ENCODE results near the gene KCNA2. TPM values are rescaled to one million over a fixed set of nuclear protein-coding genes. Genes with fewer than 3 reads are reported as not detected.

KCNA2 gene
- 0.51 TPM for total RNA-seq
- long read RNA-seq: 0 reads

DNA sequence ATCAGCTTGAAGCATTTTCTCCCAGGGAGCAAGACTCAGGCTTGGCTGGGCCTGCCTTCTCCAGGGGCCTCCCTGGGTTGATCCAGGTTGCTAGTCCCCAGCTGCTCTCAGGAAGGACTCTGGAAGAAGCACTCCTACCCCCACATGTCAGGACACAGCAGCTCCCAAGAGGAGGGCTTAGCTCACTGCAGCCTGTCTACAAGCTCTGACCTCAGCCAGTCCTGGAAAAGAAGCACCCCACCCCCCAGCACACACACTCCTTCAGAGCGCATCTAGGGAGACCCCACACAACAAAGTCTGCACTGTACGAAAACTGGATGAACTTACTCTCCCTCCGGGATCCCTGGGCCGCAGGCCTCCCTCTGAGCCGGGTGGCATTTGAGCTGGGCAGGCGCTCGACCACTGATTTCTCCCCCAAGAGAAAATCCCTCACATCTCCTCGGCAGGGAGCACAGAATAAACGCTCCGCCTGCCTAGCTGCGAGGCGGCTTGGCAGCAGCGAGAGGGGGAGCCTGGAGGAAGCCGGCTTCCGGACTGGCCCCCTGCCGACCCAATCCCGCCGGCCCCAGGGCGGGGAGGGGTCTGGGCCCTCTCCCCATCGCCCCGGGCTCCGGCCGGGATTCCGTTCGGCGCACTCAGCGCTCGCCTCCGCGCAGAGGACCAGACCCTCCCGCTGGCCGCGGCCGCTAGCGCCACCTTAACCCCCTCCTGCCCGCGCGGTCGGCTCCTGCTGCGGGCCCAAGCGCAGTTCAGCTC, at the start of gene KCNA2:
Gene KCNA2, minus strand, starts transcription at position 458 of the 756 bp plus-strand sequence. CDS start 1,576 bp downstream, outside the sequence.
- DNase-seq (ENCODE audit: low spot score): peak; percentile 74
- intact Hi-C loops (cut with DNase I): no loop called here

DNA sequence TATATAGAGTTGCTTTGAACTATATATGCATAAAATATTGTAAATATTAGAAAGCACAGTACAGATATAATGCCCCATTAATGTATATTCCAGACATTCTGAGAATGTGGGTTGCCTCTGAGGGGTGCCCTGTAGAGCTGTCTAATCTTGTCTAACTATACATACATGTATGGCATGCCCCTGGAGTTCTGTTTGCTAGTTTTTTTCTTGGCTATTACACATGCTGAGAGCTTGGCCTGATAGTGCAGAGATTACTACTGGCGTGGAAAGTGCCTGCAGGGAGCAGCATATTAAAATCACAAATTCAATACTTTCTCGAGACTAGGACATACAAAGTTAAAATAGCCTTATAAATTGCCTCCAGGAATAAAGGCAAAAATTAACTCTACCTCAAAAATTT, 44.5 kb upstream of the KCNA2 start:
- intact Hi-C loops (cut with DNase I): no loop called here

DNA sequence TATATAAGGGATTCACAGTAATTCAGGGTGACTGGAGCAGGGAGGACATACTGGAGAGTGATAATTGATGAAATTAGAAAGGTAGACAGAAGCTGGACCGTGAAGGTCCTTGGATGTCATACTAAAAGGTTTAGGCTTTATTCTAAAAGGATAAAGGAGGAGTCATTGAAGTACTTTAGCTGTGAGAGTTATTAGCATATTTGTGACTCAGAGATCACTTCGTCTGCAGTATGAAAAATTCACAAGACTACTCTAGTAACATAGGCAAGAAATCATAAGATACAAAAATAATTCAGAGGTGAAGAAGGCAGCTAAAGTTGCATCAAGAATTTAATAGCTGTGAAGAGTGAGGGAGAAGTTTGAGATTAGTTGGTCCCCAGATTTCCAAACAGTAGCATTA, 42.3 kb upstream of the KCNA2 start:
- intact Hi-C loops (cut with DNase I): no loop called here
- no peak for DNase-seq (ENCODE audit: low spot score)

More for the DNA sequence above, 44.5 kb upstream of the KCNA2 start:
- DNase-seq (ENCODE audit: low spot score): no peak

DNA sequence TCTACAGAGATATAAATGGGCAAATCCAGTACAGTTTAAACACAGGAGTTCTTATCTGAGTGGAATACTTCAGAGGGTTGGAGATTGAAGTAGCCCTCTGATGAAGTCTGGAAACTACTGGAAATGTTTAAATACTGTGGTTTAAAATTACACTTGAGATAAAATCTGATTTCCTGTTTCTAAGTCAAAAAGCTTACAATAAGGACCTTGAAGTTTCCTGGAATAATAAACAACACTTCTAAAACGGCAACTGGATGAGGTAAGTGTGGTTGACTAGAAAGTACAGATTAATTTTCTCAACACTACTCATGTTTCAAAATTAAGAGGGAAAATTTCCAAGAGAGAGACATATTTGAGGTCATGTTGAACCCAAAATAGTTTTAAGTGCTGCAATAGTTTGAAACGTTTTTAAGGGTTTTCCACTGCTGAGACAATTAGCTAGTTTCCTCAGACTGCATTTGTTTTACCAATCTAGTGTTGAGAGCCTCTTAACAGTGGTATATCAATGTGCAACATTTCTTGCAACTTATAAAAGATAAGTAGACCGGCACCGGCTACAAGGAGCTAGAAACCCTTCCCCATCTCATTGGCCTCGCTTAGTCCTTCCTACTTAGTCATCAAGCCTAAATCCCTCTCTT, 41.2 kb upstream of the KCNA2 start:
- no peak for DNase-seq (ENCODE audit: low spot score)
- intact Hi-C loops (cut with DNase I): no loop called here

DNA sequence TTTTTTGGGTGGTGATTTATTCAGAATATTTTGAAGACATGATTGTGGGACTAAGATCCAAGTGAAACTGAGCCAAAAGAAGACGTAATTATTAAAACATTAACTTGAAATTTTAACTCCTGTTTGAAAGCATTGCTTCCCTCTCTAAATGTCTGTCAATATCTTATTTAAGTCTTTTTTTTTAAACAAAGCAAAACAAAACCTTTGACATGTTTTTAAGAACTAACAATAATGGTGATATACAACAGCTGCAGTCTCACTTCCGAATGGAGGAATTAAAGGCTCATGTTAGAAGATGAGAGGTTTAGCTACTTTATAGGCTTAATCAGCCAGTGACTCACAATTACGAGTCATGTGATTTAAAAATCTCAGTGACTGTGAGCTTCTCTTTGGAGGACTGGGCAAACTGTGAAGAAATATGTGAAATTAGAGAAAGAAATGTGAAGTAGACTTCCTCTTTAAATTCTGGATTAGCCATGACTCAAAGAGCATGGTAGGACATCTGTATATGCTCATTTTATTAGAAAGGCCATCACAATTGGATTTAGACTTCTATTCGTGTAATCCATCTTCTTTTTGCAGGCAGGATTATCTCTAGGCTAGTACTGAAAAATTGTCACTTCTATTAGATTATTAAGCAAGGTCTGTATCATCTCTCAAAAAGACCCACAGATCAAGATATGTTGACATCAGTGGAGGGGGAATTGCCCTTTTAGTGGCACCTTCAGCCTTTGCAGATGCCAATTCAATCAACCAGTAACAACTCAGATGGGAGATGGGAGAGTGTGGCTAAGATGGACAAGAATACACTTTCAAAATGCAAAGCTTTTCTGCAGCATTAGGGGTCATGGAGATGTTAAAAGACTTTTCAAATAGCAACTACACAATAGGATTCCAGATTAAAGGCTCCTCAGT, 39.9 kb upstream of the KCNA2 start:
- intact Hi-C loops (cut with DNase I): no loop called here
- DNase-seq (ENCODE audit: low spot score): no peak

DNA sequence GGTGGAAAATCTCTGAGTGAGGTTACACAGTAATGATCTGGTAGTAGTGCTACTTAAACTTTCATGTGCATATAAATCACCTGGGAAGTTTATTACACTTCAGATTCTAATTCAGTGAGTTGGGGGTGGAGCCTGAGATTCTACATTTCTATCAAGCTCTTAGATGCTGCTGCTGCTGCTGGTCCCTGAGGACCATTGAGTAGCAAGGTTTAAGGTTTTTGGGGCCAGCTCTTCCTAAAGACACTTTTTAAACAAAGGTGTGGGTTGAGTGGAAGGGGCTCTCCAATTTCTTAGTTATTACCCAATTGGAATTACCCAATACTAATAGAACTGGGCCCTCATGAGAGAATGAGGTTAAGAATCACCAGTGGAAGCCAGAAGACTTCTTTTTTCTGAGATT, 39.1 kb upstream of the KCNA2 start:
- intact Hi-C loops (cut with DNase I): no loop called here
- DNase-seq (ENCODE audit: low spot score): no peak

DNA sequence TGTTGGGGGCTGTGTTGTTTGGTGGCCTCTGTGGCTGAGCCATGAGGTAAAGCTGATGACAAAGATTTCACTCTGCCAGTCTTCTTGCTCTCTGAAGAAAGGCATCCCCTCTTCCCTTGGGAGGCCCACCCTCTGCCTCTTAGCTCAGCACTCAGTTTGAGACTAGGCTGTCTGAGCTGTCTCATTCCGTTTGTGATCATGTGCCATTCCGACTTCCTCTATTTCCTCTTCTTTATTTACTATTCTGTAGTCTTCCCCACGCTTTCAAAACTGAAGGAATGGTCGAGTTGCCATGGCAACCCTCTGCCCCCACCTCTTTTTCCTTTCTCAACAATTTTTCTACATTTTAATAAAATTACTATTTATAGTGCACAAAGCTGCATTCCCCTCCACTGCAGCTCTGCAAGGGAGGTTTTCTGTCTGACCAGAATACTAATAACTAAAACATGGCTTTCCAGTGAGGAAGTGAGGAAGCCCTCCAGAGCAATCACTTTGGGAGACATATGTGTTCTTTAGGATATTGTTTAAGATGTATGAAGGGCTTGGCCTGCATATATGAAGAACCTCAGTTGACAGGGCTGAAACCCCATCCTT, 37.8 kb upstream of the KCNA2 start:
- intact Hi-C loops (cut with DNase I): no loop called here
- DNase-seq (ENCODE audit: low spot score): no peak

DNA sequence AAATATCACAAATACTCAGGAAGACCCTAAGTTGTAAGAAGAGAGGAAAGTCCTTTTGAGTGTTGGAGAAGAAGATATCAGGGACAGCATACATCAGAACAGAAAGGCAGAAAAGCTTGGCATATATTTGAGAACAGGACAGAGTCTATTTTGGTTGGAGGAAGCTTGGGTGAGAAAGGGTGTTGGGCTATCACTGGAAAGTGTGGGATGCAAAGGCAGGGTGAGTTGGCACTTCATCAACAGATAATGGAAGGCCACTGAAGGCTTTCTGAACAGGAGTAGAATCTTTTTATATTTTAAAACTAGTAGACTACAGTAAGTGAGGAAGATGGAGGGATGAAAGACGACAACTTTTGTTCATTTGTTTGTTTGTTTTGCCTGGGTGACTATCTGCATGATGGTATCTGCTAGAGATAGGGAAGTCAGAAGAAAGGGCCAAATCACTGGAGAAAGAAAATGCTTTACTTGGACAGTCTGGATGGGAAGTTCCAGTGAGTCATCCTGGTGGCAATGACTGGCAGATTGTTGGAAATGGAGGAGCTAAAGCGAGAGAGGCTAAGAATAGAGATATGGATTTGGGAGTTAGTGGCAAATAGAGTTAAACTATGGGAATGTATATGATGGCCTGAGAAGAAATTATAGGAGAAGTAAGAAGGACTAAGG, 33.7 kb upstream of the KCNA2 start:
- intact Hi-C loops (cut with DNase I): no loop called here
- no peak for DNase-seq (ENCODE audit: low spot score)

DNA sequence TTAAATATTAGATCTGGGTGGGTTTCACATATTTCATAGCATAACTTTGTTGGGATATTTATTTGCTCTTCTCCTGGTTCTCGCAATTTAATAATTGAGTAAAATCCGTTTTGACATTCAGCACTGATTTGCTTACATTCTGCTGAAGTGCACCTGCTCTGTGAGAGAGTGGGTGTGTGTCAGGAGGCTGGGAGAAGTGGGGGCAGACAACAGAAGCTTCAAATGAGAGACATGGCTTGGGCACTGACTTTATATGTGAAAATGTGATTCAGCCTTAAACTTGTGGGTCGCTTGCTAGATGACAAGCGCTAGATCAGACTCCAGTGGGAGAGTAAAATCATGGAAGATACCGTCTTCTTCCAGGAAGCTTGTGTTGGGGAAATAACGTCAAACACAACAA, 32.4 kb upstream of the KCNA2 start:
- intact Hi-C loops (cut with DNase I): no loop called here
- DNase-seq (ENCODE audit: low spot score): no peak

DNA sequence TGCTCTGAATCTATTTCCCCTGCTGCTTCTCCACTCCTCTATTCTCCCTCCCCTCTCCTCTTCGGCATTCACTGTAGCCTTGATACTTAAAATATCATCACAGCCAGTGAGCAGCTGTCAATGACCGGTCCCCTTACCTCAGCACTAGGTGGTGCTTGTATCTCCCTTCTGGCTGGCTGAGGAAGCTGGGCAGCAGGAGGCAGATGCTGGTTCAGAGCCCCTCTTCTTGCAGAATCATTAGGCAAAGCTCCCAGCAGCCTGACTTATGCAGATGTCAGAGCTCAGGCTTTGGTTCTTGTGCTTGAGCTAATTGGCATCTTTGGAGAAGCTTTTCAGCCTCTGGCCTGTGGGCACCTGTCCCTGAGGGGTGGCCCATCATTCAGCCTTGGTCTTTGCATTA, 31.9 kb upstream of the KCNA2 start:
- no peak for DNase-seq (ENCODE audit: low spot score)

DNA sequence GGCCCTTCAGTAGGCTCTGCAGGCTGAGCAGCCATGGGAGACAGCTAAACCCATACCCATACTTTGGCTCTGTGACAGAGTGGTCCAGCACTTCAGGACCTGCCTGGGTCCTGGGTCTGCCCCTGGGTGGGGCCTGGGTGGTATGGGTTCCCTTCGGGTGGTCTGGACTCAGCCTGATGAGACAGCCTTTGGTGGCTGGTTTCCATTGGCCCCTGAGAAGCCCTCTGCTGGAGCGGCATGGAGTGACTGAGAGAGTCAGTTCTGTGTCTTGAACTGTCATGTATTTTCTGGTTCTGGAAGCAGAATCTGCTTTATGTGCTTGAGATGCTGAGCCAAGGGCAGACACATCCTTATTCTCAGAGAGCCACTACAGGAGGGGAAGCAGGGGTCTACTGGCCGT, 31.3 kb upstream of the KCNA2 start:
- intact Hi-C loops (cut with DNase I): no loop called here
- no peak for DNase-seq (ENCODE audit: low spot score)

More for the DNA sequence above, 31.9 kb upstream of the KCNA2 start:
- intact Hi-C loops (cut with DNase I): no loop called here

DNA sequence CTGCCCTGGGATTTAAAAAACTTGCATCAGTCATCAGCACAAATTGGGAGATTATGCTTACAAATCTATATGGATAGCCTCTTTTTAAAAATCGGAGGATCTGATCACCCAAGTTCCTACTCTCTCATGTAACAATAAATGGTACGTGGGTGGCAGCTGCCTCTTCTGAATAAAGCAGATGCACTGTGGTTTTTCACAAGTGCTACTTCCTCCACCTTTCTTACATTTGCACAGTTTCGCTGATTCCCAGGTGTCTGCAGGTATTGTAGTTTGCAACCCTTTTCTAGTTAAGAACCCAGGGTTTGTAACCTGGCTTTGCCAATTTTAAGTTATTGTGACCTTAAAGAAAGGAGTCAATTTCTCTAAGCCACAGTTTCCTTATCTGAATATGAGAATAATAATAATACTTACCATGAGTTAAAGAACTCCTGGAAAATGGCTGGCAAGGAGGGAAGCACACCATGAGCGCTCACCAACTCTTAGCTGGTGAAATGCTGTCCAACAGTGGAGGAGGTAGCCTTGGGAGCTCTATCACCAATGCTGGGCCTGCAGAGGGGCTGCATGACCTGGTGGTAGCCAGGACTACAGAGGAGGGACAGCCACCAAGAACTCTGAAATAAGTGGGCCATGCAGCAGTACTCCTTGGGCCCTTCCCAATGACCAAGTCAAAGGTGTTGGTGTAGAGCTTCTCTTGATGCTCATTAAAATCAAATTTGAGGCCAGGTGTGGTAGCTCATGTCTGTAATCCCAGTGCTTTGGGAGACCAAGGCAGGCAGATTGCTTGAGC, 30.2 kb upstream of the KCNA2 start:
- no peak for DNase-seq (ENCODE audit: low spot score)
- intact Hi-C loops (cut with DNase I): no loop called here

DNA sequence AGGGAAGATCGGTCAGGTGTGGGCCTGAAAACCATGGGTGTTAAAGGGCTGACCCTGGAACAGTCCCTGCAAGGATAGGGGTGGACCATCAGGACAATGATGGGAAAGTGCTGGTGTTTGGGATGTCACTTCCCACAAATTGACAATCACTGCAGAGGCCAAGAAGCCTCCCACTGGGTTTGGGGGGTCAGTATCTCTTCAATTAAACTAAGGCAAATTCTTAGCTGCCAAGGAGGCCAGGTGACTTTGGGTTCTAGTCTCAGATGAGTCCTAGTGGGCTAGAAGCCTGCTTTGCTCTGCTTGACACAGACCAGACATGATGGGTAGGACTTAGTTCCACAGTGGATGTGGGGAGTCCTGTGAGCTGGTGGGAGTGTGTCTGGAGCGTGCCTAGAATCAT, 29.3 kb upstream of the KCNA2 start:
- no peak for DNase-seq (ENCODE audit: low spot score)
- intact Hi-C loops (cut with DNase I): loop anchor here (2.0 kb wide), 1 partner anchor 83 kb away; no protein-coding TSS in a partner anchor

DNA sequence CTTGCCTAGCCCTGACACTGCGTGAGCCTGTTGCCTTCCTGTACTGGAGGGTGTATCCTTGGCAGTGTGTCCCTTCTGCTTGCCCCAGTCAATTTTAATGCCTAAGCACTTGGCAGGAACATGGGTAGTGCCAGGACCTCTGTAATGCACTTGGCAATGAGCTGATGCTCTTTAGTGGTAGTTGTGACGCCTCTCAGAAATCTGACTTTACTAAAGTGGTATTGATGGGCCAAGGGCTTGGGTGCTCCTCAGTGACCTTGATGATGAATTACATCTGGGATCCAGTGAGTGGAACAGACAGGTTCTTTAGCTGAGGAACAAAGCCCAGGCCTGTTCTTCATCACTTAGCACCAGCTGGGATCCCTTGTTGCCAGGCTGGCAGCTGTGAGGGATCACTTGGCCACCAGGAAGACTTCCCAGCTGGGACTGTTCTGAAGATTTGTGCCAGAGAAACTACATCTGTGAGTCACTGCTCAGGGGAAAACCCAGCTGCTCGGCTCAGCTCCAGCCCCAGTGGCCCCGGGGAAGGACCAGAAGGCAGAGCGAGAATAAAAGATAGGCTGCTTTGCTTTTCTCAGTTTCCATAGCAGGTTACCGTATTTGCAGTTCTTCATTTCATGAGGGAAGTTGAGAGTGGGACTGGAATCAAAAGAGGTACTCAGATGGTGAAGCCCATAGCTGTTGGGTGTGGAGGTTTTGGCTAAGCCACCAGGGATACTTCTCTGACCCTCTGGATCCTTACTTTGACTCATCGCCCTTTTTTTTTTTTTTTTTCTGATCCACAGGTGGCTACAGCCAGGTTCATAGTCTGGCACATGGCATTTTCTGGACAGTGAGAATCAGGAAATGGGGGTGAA, 28.5 kb upstream of the KCNA2 start:
- intact Hi-C loops (cut with DNase I): loop anchor here (1.0 to 2.0 kb wide), 2 partner anchors 84 to 122 kb away; no protein-coding TSS in a partner anchor
- DNase-seq (ENCODE audit: low spot score): peak; percentile 79

DNA sequence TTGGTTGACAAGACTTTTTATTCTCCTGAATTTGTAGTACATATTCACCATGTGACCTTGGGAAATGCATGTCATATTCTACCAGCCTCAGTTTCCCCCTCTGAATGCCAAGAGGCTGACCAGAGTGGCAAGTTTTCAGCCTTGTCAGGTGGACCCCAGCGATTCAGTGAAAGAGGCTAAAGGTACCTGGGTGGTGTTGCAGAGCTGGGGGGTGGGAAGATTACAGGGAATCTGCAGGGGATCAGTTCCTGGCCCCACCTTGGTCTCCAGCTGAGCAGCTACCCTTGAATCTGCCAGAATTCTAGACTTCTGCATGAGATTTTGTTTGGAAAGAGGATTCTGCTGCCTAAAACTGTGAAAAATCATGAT, 27.9 kb upstream of the KCNA2 start:
- intact Hi-C loops (cut with DNase I): loop anchor here (1.0 to 2.0 kb wide), 2 partner anchors 85 to 122 kb away; no protein-coding TSS in a partner anchor
- no peak for DNase-seq (ENCODE audit: low spot score)

DNA sequence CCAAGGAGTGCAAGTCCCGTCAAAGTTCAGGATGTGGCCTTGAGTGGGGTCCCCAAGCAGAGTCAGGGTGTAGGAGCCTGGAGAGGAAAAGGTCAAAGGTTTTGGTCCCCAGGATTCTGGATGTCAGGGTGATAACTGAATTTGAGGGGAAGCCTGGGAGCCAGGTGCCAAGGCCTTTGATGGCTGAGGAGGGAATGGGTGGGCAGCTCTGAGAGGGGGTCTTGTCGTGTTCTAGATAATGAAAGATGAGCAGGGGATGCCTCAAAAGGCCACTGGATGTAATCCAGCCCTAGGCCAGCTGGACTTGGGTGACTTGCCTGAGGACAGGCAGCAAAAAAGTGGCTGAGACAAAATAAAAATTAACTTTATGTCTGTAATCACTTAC, 27.5 kb upstream of the KCNA2 start:
- intact Hi-C loops (cut with DNase I): loop anchor here (1.0 to 2.0 kb wide), 2 partner anchors 85 to 123 kb away; no protein-coding TSS in a partner anchor
- DNase-seq (ENCODE audit: low spot score): no peak

DNA sequence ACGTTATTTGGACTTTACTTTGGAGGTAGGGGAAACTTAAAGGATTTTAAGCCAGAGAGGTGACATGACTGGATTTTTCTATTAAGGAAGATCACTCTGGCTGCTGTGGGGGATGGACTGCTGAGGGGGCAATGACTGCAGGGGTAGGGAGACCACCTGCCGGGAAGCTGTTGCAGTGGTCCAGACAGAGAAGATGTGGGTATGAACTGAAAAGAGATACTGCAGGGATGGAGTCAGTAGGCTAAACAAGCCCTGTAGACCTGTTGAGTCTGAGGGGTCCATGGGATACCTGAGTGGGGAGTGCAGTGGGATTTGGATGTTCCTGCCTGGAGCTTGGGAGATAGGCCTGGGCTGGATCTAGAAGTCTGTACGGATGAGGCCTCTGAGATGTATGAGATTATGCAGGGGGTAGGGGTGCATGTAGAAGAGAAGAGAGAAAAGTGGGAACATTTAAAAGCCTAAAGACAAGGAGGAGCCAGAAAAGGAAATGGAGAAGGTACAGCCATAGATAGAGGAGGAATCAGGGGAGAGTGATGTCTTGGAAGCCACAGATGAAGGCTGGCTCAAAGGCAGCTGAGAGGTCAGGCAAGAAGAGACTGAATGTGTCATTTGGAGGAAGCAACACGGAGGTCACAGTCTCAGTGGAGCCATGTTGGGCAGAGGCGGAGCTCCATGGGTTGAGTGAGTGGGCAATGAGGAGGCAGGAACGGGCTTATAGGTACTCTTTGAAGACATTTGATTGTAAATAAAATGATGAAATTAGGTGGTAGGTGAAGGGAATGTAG, 25.9 kb upstream of the KCNA2 start:
- no peak for DNase-seq (ENCODE audit: low spot score)
- intact Hi-C loops (cut with DNase I): loop anchor here (2.0 kb wide), 1 partner anchor 149 kb away; no protein-coding TSS in a partner anchor
